Measurements from ENCODE around the gene RBBP8NL.

Gene RBBP8NL

GRCh38 chr20:62446481-62446880 is 19.1 kb upstream of the RBBP8NL start:
- no peak for TF ChIP-seq CTCF (IDR thresholded peaks at IDR 0.05)

DNA sequence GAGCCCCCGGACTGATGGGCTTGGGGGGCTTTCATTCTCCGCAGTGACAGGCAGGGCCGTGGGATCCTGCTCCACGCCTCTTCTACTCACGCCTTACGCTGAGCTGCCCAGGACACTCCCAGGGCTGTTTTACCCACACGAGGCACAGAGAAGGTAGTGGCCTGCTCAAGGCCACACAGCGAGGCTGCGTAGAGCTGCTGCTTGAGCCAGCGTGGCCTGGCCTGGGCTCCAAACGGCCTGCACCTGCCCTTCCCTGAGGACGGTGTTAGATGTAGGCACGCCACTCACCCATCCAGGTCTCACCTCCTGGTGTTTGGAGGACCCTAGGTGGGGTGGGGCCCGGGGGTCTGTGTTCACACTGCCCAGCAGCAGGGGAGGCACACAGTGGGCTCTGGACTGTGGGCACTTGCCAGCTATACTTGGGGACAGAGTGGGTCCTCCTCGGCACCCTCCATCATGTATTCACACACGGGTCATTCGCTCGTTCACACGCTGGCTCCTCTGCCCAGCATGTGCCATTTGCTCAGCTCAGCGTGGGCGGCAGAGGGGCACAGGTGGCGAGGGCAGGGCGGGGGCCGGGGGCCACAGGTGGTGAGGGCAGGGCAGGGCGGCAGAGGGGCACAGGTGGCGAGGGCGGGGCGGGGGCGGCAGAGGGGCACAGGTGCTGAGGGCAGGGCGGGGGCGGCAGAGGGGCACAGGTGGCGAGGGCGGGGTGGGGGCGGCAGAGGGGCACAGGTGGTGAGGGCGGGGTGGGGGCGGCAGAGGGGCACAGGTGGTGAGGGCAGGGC is 18.4 kb upstream of the RBBP8NL start:
- no peak for TF ChIP-seq CTCF (IDR thresholded peaks at IDR 0.05)

GRCh38 chr20:62444286-62444685 is 16.9 kb upstream of the RBBP8NL start:
- TF ChIP-seq CTCF (IDR thresholded peaks at IDR 0.05) = no peak

GRCh38 chr20:62441987-62442539 is 14.7 kb upstream of the RBBP8NL start:
- no peak for TF ChIP-seq CTCF (IDR thresholded peaks at IDR 0.05)

- TF ChIP-seq CTCF (IDR thresholded peaks at IDR 0.05) = no peak
Measured at GRCh38 chr20:62439218-62439617, 11.9 kb upstream of the RBBP8NL start.

- no peak for TF ChIP-seq CTCF (IDR thresholded peaks at IDR 0.05)
Measured at GRCh38 chr20:62437927-62438326, 10.6 kb upstream of the RBBP8NL start.

DNA sequence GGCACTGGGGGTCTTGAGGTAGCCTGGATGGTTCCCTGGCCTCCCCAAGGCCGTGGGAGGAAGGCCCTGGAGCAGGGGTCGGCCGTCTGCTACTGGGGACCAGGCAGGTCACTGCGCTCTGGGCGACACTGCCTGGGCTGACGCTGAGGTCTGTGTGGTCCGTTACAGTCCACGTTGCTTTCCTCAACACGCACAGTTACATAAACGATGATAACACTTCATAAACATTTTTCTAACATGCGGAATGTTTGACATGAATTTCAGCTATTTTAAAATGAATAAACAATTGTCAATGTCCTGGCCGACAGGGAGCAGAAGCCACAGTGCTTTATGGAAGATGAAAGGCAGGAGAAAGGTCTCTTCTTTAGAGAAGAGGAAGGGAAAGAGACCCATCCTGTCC is 10.2 kb upstream of the RBBP8NL start:
- no peak for TF ChIP-seq CTCF (IDR thresholded peaks at IDR 0.05)

All from LNCAP (cell line).